ENCODE results near the gene PRSS57.

PRSS57 gene

DNA sequence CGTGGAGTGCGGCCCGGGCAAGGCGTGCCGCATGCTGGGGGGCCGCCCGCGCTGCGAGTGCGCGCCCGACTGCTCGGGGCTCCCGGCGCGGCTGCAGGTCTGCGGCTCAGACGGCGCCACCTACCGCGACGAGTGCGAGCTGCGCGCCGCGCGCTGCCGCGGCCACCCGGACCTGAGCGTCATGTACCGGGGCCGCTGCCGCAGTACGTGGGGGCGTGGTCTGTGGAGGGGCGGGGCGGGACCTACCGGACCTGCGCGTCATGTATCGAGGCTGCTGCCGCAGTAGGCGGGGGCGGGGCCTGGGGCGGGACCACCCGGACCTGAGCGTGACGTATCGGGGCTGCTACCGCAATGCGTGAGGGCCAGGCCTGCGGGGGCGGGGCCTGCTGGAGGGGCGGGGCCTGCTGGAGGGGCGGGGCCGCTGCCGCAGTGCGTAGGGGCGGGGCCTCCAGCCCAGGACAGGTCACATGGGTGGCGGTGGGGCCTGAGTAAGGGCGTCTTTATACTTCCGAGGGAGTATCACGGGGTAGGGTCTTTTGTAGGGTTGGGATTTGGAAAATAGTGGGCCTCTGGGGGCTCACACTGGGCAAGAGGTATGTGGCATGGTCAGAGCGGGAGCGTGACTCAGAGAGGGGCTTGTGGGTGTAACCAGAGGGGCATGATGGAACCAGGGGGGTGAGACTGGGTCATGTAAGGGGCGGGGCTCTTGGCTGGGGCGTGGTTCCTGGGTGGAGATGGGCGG, 14.8 kb downstream of the PRSS57 start:
- peak; percentile 99 for DNase-seq (ENCODE audit: low spot score)
- TF ChIP-seq, protein P1, sequence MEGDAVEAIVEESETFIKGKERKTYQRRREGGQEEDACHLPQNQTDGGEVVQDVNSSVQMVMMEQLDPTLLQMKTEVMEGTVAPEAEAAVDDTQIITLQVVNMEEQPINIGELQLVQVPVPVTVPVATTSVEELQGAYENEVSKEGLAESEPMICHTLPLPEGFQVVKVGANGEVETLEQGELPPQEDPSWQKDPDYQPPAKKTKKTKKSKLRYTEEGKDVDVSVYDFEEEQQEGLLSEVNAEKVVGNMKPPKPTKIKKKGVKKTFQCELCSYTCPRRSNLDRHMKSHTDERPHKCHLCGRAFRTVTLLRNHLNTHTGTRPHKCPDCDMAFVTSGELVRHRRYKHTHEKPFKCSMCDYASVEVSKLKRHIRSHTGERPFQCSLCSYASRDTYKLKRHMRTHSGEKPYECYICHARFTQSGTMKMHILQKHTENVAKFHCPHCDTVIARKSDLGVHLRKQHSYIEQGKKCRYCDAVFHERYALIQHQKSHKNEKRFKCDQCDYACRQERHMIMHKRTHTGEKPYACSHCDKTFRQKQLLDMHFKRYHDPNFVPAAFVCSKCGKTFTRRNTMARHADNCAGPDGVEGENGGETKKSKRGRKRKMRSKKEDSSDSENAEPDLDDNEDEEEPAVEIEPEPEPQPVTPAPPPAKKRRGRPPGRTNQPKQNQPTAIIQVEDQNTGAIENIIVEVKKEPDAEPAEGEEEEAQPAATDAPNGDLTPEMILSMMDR (IDR thresholded peaks at IDR 0.05): peak; percentile 22
- H3K27ac ChIP-seq: peak overlapping the region; percentile 94 to 98

DNA sequence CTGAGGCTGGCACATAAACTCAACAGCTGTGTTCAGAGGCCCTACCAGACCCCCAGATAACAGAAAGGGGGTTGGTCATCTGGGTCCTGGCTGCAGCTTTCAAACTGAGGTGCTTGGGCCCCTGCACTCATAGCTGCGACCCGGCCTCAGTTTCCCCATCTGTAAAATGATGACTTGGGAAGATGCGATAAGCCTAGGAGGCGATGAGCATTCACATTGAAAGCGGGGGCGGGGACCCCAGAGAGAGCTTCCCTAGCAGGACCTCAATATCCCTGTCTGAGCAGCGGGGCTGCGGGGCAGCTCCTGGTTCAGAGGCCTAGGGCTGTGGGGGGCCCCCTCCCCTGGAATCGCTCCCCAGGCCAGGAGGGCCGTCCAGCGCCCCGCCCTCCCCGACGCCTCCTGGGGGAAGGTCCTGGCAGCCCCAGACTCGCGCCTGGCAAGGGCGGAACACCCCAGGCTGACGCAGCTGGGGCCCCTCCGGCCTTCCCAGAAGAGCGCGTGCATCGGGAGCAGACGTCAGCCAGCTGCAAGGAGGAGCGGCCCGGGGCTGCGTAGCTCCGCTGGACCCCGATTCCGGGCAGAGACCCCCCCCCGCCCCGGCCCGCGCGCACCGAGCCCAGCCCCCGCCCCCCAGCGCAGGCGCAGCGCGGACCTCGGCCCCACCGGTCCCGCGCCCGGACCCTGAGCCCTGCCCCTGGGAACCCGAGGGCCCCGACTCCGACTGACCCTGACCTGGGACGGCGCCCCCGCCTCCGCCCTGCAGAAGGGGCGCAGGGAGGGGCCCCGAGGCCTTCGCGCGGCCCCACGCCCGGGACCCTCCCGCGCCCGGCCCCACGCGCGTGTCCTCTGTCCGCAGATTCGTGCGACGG, 15.6 kb downstream of the PRSS57 start:
- TF ChIP-seq, protein P1 (IDR thresholded peaks at IDR 0.05): no peak
- peak; percentile 92 for DNase-seq (ENCODE audit: low spot score)
- Histone ChIP-seq H3K27ac (peak overlapping the region; percentile 94 to 98), H3K4me3 (peak overlapping the region; percentile 88)

More for the DNA sequence above, 14.8 kb downstream of the PRSS57 start:
- H3K4me3 ChIP-seq: peak overlapping the region; percentile 88

DNA sequence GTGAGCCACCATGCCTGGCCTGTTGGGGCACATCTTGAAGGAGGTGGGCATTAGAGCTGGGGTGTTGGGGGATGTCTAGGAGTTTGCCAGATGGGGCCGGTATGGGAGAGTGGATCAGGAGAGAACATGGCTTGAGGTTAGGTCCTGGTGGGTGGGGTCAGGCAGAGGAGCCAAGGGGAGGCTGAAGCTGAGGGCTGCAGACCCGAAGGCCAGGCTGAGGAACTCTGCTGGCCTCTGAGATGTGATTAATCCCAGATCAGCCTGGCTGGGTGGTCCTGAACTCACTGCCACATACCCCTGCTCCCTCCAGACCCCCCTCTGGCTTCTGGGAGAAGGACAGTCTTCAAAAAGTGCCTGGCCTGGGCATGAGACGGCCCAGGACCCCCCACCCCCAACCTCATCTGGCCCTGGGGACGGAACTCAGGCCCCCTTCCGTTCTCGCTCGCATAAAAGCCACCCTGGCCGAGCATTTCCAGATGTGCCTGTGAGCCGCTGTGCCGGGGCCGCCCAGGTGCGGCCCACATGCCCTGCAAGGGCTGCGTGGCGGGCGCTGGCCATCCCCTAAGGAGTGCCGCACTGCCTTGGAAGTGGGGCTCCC, 16.4 kb downstream of the PRSS57 start:
- no peak for DNase-seq (ENCODE audit: low spot score)
- TF ChIP-seq, protein P1 (IDR thresholded peaks at IDR 0.05): no peak
- Histone ChIP-seq H3K27ac (peak overlapping the region; percentile 94 to 98), H3K4me3 (peak overlapping the region; percentile 88)

DNA sequence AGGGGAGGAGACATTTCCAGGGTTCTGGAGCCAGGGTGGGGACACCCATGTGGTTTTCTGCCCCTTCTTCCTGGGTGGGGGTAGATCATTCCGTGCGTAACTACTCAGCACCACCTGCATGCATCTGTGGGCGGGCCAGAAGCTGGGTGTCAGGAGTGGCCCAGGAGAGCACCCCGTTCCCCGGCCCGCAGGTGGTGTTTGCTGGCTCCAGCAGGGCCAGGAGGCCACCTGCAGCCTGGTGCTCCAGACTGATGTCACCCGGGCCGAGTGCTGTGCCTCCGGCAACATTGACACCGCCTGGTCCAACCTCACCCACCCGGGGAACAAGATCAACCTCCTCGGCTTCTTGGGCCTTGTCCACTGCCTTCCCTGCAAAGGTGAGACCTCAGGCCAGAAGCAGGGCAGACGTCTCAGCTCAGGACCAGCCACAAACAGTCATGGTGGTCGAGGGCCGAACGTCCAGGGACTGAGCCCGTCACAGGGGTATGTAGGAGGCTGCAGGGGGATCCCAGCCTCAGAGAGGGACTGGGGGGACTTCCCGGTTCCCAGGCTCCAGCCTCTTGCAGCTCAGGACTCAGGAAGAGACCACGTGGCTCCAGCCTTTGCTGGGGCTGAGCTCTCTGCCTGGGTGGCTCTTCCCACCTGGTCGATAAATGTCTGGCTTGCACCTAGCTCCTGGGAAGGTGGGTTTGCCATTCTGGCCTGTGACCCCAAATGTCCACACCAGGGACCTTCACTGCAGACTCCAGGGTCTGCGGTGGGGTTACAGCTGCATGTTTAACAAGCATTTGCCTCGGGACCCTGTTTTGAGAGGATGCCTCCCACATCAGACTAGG, 17.4 kb downstream of the PRSS57 start:
- TF ChIP-seq, protein P1 (IDR thresholded peaks at IDR 0.05): no peak
- H3K27ac ChIP-seq: peak overlapping the region; percentile 93 to 94
- no peak for DNase-seq (ENCODE audit: low spot score)

DNA sequence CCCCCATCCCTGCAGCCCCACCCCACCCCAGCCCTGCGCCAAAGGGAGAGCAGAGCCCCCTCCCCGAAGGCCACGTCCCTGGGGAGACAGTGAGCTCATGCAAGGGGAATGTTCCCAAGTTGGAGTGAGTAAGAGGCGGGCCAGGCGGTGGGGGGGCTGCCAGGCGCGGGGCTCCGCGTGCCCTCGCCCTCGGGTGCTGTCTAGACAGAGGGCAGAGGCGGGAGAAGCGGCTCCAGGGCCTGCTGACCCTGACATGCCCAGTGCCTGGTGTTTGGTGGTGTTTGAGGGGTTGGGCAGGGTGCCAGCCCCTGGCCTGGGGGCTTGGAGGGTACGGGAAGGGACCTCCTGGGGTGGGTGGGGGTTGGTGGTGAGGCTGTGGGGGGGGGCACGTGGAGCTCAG, 18.1 kb downstream of the PRSS57 start:
- Histone ChIP-seq H3K4me3 (peak overlapping the region; percentile 86), H3K27ac (peak overlapping the region; percentile 93 to 94)
- TF ChIP-seq, protein P1 (IDR thresholded peaks at IDR 0.05): no peak
- peak; percentile 96 for DNase-seq (ENCODE audit: low spot score)

More for the DNA sequence above, 17.4 kb downstream of the PRSS57 start:
- peak overlapping the region; percentile 86 for H3K4me3 ChIP-seq

DNA sequence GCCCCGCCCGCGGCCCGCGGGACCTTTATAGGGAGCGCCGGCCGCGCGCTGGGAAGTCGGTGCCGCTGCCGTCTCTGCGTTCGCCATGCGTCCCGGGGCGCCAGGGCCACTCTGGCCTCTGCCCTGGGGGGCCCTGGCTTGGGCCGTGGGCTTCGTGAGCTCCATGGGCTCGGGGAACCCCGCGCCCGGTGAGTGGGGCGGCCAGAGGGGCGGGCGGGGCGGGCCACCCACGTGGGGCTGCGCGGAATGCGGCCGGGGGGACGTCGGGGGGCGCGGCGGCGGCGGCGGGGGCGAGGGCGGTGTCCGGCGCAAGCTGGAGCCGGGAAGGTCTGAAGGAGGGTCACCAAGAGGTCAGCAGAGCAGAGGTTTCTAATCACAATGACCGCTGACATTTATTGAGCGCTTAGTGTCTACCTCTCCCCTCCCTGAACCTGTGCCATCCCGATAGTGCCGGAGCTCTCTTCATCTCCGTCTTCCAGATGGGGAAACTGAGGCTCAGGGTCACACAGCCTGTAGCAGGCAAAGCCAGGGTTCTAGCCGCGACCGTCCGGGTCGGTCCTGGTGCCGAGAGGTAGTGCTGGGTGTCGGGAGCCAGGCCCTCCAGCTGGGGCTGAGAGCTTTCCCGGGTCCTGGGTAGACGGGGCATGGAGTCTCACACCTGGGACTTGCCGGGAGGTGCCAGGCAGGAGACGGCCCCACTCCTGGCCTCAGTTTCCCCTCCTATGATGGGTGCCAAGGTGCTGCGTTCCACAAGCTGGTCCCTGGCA, 18.7 kb downstream of the PRSS57 start, which contains the start of gene FSTL3:
TSS of gene FSTL3 (plus strand) at position 54 of the 767 bp plus-strand sequence. CDS start at position 86, 32 bp downstream.
- peak within 1 kb of the TSS; percentile 86 for H3K4me3 ChIP-seq
- peak within 1 kb of the TSS; percentile 93 to 94 for H3K27ac ChIP-seq
- TF ChIP-seq, protein P1 (IDR thresholded peaks at IDR 0.05): no peak
- no peak for DNase-seq (ENCODE audit: low spot score)

Measured in coronary artery (tissue), 2 donors.